DND-41 (cell line): ENCODE data around the gene ST6GALNAC4.

Source experiments
- ATAC-seq: fragments of 200-7000 bp; cut with Tn5 transposase; 3 replicates; pipeline ENCODE4 v1.9.1; 2021; ENCODE audit warnings: low read depth; ENCODE audit not compliant: insufficient read depth
- DNase-seq: peaks from one replicate; pipeline ENCODE4 v3.0.0-alpha.2; 2020
- H2AFZ ChIP-seq: 2 replicates; pipeline ENCODE4 v1.6.0; 2012; ENCODE audit warnings: low read depth, low read length
- H3K27ac ChIP-seq: 2 replicates; pipeline ENCODE4 v1.5.1; 2012; ENCODE audit warnings: low read length, inconsistent platforms
- H3K27me3 ChIP-seq: fragments of 200-600 bp; sonication (generic); 2 replicates; pipeline ENCODE4 v1.6.0; 2012; ENCODE audit warnings: low read length, mild to moderate bottlenecking, inconsistent platforms; ENCODE audit not compliant: insufficient read depth, poor library complexity
- H3K36me3 ChIP-seq: 2 replicates; pipeline ENCODE4 v1.5.1; 2012; ENCODE audit warnings: low read length, inconsistent platforms; ENCODE audit not compliant: insufficient read depth
- H3K4me1 ChIP-seq: 2 replicates; pipeline ENCODE4 v1.5.1; 2012; ENCODE audit warnings: mild to moderate bottlenecking, low read length; ENCODE audit not compliant: insufficient read depth
- H3K4me2 ChIP-seq: 2 replicates; pipeline ENCODE4 v1.6.0; 2012; ENCODE audit warnings: mild to moderate bottlenecking, moderate library complexity, low read length, inconsistent platforms; ENCODE audit not compliant: insufficient read depth
- H3K4me3 ChIP-seq, 2 experiments: fragments of 200-600 bp in 1 of 2; shearing (Covaris generic) in 1 of 2; 2 replicates each; pipeline ENCODE4 v1.5.1; 2012 to 2016; ENCODE audit warnings: inconsistent platforms in 2 of 2, low read length in 2 of 2, mild to moderate bottlenecking in 2 of 2, low read depth in 1 of 2, moderate library complexity in 1 of 2
- H3K79me2 ChIP-seq: 2 replicates; pipeline ENCODE4 v1.6.0; 2012; ENCODE audit warnings: low read length, inconsistent platforms; ENCODE audit not compliant: insufficient read depth
- H3K9ac ChIP-seq: 2 replicates; pipeline ENCODE4 v1.6.0; 2012; ENCODE audit warnings: low read depth, mild to moderate bottlenecking, inconsistent platforms, low read length, moderate library complexity
- H3K9me3 ChIP-seq: 2 replicates; pipeline ENCODE4 v1.5.1; 2012; ENCODE audit warnings: low read length, moderate library complexity, mild to moderate bottlenecking, inconsistent platforms; ENCODE audit not compliant: insufficient read depth, severe bottlenecking
- H4K20me1 ChIP-seq: 2 replicates; pipeline ENCODE4 v1.6.0; 2012; ENCODE audit warnings: low read length; ENCODE audit not compliant: insufficient read depth
- CTCF ChIP-seq: IDR thresholded peaks from 2 replicates; pipeline ENCODE4 v1.5.1; 2012; ENCODE audit warnings: borderline replicate concordance, low read length, moderate library complexity, mild to moderate bottlenecking; ENCODE audit not compliant: poor library complexity, severe bottlenecking; ENCODE audit errors: extremely low read depth
- EZH2 ChIP-seq: IDR thresholded peaks from 3 replicates; pipeline ENCODE4 v1.6.1; 2012; ENCODE audit warnings: borderline replicate concordance, low read depth, mild to moderate bottlenecking, moderate library complexity, low read length, inconsistent platforms; ENCODE audit not compliant: severe bottlenecking

ST6GALNAC4 gene

GRCh38 chr9:127912882-127913281 is 4.0 kb downstream of the ST6GALNAC4 start:
- Histone ChIP-seq H2AFZ (no peak overlapping the region), H3K27me3 (no peaks in the 10 kb centered on the region), H3K79me2 (no peaks in the 10 kb centered on the region), H3K4me2 (no peak overlapping the region), H3K27ac (no peak overlapping the region), H3K36me3 (peaks cover 5% of the 10 kb centered on the region; the same call in 1 of the 2 replicates), H4K20me1 (no peaks in the 10 kb centered on the region), H3K4me3 (no peak overlapping the region), H3K9ac (no peak overlapping the region), H3K4me1 (peaks cover 21% of the 10 kb centered on the region), H3K9me3 (no peaks in the 10 kb centered on the region)
- DNase-seq (no peak), ATAC-seq (no peak)
- no peak for TF ChIP-seq CTCF

GRCh38 chr9:127912296-127912695 is 4.5 kb downstream of the ST6GALNAC4 start:
- no peak for DNase-seq
- H3K79me2 ChIP-seq: no peaks in the 10 kb centered on the region
- H3K36me3 ChIP-seq: peaks cover 5% of the 10 kb centered on the region; the same call in 1 of the 2 replicates
- H4K20me1 ChIP-seq: no peaks in the 10 kb centered on the region
- no peak overlapping the region for H2AFZ ChIP-seq
- no peak for TF ChIP-seq CTCF
- TF ChIP-seq EZH2: no peak
- H3K4me1 ChIP-seq: peaks cover 15% of the 10 kb centered on the region
- no peak for ATAC-seq
- H3K9me3 ChIP-seq: no peaks in the 10 kb centered on the region
- no peaks in the 10 kb centered on the region for H3K27me3 ChIP-seq
- no peak overlapping the region for H3K27ac ChIP-seq
- H3K4me3 ChIP-seq: no peak overlapping the region
- H3K9ac ChIP-seq: no peak overlapping the region
- H3K4me2 ChIP-seq: no peak overlapping the region

DNA sequence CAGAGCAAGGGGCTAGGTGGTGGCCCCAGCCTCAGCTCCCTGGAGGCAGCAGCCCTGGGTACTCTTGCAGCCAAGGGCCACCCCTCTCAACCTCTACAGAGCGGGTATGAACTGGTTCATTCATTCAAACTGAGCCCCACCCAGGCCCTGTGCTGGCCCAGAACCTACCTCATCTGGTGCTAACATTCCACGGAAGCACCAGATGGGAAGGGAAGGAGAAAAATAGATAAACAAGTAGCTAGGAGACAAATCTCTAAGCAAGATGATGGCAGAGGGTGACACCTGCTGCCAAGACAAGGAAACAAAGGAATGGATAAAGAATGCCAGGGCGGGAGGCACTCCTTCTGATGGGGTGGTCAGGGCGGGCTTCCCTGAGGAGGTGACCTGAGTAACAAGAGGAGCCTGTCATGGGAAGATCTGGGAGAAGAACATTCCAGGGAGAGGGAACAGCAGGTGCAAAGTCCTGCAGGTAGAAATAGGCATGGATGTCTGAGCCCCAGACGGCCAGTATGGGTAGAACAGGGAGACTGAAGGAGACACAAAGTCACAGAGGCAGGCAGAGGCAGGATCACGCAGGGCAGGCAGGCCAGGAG is 6.1 kb downstream of the ST6GALNAC4 start:
- H3K4me2 ChIP-seq: no peak overlapping the region

More for the DNA sequence above, 6.1 kb downstream of the ST6GALNAC4 start:
- Histone ChIP-seq H3K9me3 (no peaks in the 10 kb centered on the region), H3K27ac (no peak overlapping the region), H3K4me1 (0 out of 2 replicates have a peak, but pooled peaks cover 2% of the 10 kb centered on the region), H3K4me3 (no peak overlapping the region), H3K27me3 (no peaks in the 10 kb centered on the region), H4K20me1 (no peaks in the 10 kb centered on the region), H3K36me3 (peaks cover 5% of the 10 kb centered on the region; the same call in 1 of the 2 replicates), H3K79me2 (no peaks in the 10 kb centered on the region), H2AFZ (no peak overlapping the region), H3K9ac (no peak overlapping the region)
- ATAC-seq: no peak; the same call in 2 of the 3 replicates
- TF ChIP-seq CTCF (peak; percentile 36), EZH2 (no peak)
- no peak for DNase-seq
